H9 (cell line): ENCODE results near the gene ACOX3. TPM values are rescaled to one million over a fixed set of nuclear protein-coding genes. Genes with fewer than 3 reads are reported as not detected.

Experiments
- DNase-seq: peaks from one replicate; pipeline ENCODE4 v3.0.0-alpha.2; 2017
- H2AFZ ChIP-seq: one replicate; pipeline ENCODE4 v1.6.1; 2013; ENCODE audit warnings: mild to moderate bottlenecking, low read length, control low read depth, moderate library complexity
- H2AK5ac ChIP-seq: 2 replicates; pipeline ENCODE4 v1.6.1; 2013; ENCODE audit warnings: low read length, control low read depth, mixed read lengths; ENCODE audit not compliant: insufficient read length
- H2BK120ac ChIP-seq: one replicate; pipeline ENCODE4 v1.6.1; 2013; ENCODE audit warnings: low read depth, mild to moderate bottlenecking, low read length, control low read depth, inconsistent platforms; ENCODE audit not compliant: poor library complexity, severe bottlenecking
- H2BK12ac ChIP-seq: 2 replicates; pipeline ENCODE4 v1.6.1; 2013; ENCODE audit warnings: low read length, control low read depth, mixed read lengths, low read depth; ENCODE audit not compliant: insufficient read length
- H2BK15ac ChIP-seq: 2 replicates; pipeline ENCODE4 v1.6.1; 2013; ENCODE audit warnings: low read depth, low read length, control low read depth
- H2BK20ac ChIP-seq: one replicate; pipeline ENCODE4 v1.6.1; 2013; ENCODE audit warnings: low read depth, mild to moderate bottlenecking, low read length, control low read depth, inconsistent platforms; ENCODE audit not compliant: poor library complexity, severe bottlenecking
- H2BK5ac ChIP-seq: 2 replicates; pipeline ENCODE4 v1.6.1; 2013; ENCODE audit warnings: low read length, control low read depth, mixed read lengths; ENCODE audit not compliant: insufficient read length
- H3K14ac ChIP-seq: 2 replicates; pipeline ENCODE4 v1.6.1; 2013; ENCODE audit warnings: low read length, control low read depth; ENCODE audit not compliant: insufficient read depth
- H3K18ac ChIP-seq: 2 replicates; pipeline ENCODE4 v1.6.1; 2013; ENCODE audit warnings: low read depth, mild to moderate bottlenecking, mixed read lengths, low read length, control low read depth; ENCODE audit not compliant: insufficient read length
- H3K23ac ChIP-seq: 2 replicates; pipeline ENCODE4 v1.6.1; 2013; ENCODE audit warnings: low read length, control low read depth, mixed read lengths, low read depth; ENCODE audit not compliant: insufficient read length
- H3K23me2 ChIP-seq: 2 replicates; pipeline ENCODE4 v1.6.1; 2013; ENCODE audit warnings: low read depth, mild to moderate bottlenecking, mixed read lengths, low read length, control low read depth; ENCODE audit not compliant: insufficient read length, poor library complexity, severe bottlenecking
- H3K27ac ChIP-seq: 2 replicates; pipeline ENCODE4 v1.5.1; 2013; ENCODE audit warnings: low read length, control low read depth, mixed read lengths, low read depth; ENCODE audit not compliant: insufficient read length
- H3K27me3 ChIP-seq: 2 replicates; pipeline ENCODE4 v1.6.1; 2013; ENCODE audit warnings: low read length, control low read depth, inconsistent platforms; ENCODE audit not compliant: insufficient read depth
- H3K4ac ChIP-seq: 2 replicates; pipeline ENCODE4 v1.6.1; 2013; ENCODE audit warnings: low read depth, mild to moderate bottlenecking, control low read depth, inconsistent platforms, low read length, moderate library complexity
- H3K4me1 ChIP-seq: 2 replicates; pipeline ENCODE4 v1.6.1; 2013; ENCODE audit warnings: low read length, control low read depth, inconsistent platforms; ENCODE audit not compliant: insufficient read depth
- H3K4me2 ChIP-seq: 2 replicates; pipeline ENCODE4 v1.6.1; 2013; ENCODE audit warnings: low read length, control low read depth, mixed read lengths; ENCODE audit not compliant: insufficient read length, insufficient read depth
- H3K56ac ChIP-seq: 2 replicates; pipeline ENCODE4 v1.6.1; 2013; ENCODE audit warnings: low read depth, mild to moderate bottlenecking, mixed read lengths, low read length, control low read depth; ENCODE audit not compliant: insufficient read length
- H3K79me1 ChIP-seq: 2 replicates; pipeline ENCODE4 v1.6.1; 2013; ENCODE audit warnings: low read depth, mild to moderate bottlenecking, moderate library complexity, low read length, control low read depth, inconsistent platforms; ENCODE audit not compliant: insufficient read depth, poor library complexity, severe bottlenecking
- H3K79me2 ChIP-seq: 2 replicates; pipeline ENCODE4 v1.6.1; 2013; ENCODE audit warnings: low read length, control low read depth, inconsistent platforms; ENCODE audit not compliant: insufficient read depth
- H3K9ac ChIP-seq: 2 replicates; pipeline ENCODE4 v1.6.1; 2013; ENCODE audit warnings: low read length, control low read depth, mixed read lengths; ENCODE audit not compliant: insufficient read length; ENCODE audit errors: extremely low read depth
- H3K9me3 ChIP-seq: one replicate; pipeline ENCODE4 v1.6.1; 2013; ENCODE audit warnings: low read depth, low read length, inconsistent platforms; ENCODE audit not compliant: control insufficient read depth
- H3T11ph ChIP-seq: one replicate; pipeline ENCODE4 v1.6.1; 2013; ENCODE audit warnings: mild to moderate bottlenecking, low read length, control low read depth, inconsistent platforms
- H4K20me1 ChIP-seq: one replicate; pipeline ENCODE4 v1.6.1; 2013; ENCODE audit not compliant: control insufficient read depth, insufficient read length, insufficient read depth
- H4K5ac ChIP-seq: 2 replicates; pipeline ENCODE4 v1.6.1; 2013; ENCODE audit warnings: low read depth, mild to moderate bottlenecking, mixed read lengths, low read length, control low read depth; ENCODE audit not compliant: insufficient read length
- H4K8ac ChIP-seq: replicated peaks from 2 replicates; pipeline ENCODE4 v1.6.1; 2013; ENCODE audit warnings: low read length, control low read depth, mixed read lengths, low read depth; ENCODE audit not compliant: insufficient read length
- H4K91ac ChIP-seq: 2 replicates; pipeline ENCODE4 v1.6.1; 2013; ENCODE audit warnings: low read depth, mild to moderate bottlenecking, moderate library complexity, mixed read lengths, low read length, control low read depth; ENCODE audit not compliant: insufficient read length
- H3K27ac Mint-ChIP-seq, 3 experiments: 2 replicates in 2 of 3; 3 replicates in 1 of 3; pipeline ENCODE4 v1.8.0; 2020 to 2021; ENCODE audit warnings: mixed read lengths in 3 of 3, mild to moderate bottlenecking in 1 of 3, moderate library complexity in 1 of 3
- H3K27me3 Mint-ChIP-seq: 2 replicates; pipeline ENCODE4 v1.8.0; 2021; ENCODE audit warnings: low read depth, mild to moderate bottlenecking, moderate library complexity, mixed read lengths
- H3K36me3 Mint-ChIP-seq, 3 experiments: 2 replicates in 2 of 3; 3 replicates in 1 of 3; pipeline ENCODE4 v1.8.0; 2020 to 2021; ENCODE audit warnings: low read depth in 3 of 3, mixed read lengths in 3 of 3; ENCODE audit not compliant: insufficient read depth in 1 of 3
- H3K4me1 Mint-ChIP-seq, 2 experiments: 2 replicates each; pipeline ENCODE4 v1.8.0; 2020; ENCODE audit warnings: mixed read lengths in 2 of 2
- H3K4me3 Mint-ChIP-seq, 2 experiments: 2 replicates in 1 of 2; 3 replicates in 1 of 2; pipeline ENCODE4 v1.8.0; 2020 to 2021; ENCODE audit warnings: mild to moderate bottlenecking in 2 of 2, mixed read lengths in 2 of 2, moderate library complexity in 1 of 2
- H3K9me3 Mint-ChIP-seq, 2 experiments: 2 replicates in 1 of 2; 3 replicates in 1 of 2; pipeline ENCODE4 v1.8.0; 2020; ENCODE audit warnings: mild to moderate bottlenecking in 2 of 2, mixed read lengths in 2 of 2, moderate library complexity in 1 of 2
- WGBS: extraction: QIAGEN DNeasy Blood & Tissue Kit; methylation state at CpG from one replicate; pipeline ENCODE4 v1.1.7; 2013; ENCODE audit warnings: missing lambda C conversion rate, low lambda C conversion rate, mixed read lengths; ENCODE audit not compliant: insufficient read length; ENCODE audit errors: extremely low coverage; 5-methylcytosine and 5-hydroxymethylcytosine counted together
- total RNA-seq: library from RNA; stranded (reverse); gene quantifications from 2 replicates; pipeline ENCODE4 v1.2.1, GENCODE V29; 2021
- TF ChIP-seq, protein P1 (sequence below): fragments of 200-600 bp; sonication (generic); conservative IDR thresholded peaks from 3 replicates; pipeline ENCODE4 v1.8.0; 2021; ENCODE audit warnings: antibody characterized with exemption, mild to moderate bottlenecking

ACOX3 gene
- total RNA-seq, 1 experiment from 2014 or later: 13.8 TPM

DNA sequence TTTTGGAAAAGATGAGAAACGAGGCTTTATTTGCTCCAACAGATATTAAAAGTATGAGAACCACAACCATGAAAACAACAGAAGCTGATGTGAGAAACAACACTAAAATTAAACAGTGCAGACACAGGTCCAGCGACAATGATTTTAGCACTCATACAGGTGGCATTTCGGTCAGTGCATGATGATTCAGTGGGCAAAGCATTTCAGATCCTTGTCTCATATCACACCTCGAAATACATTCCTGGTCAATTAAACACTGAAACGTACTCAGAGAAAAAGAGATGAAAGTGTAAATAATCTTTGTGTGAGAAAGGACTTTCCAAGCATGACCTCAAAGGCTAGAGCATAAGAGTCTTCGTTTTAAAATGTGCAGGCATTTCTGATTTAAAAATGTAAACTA is 85.2 kb downstream of the ACOX3 start:
- Histone ChIP-seq H3K18ac (no peak overlapping the region), H3K23me2 (no peaks in the 10 kb centered on the region), H3K27me3 (peaks cover 9% of the 10 kb centered on the region), H3K79me1 (no peaks in the 10 kb centered on the region), H4K5ac (no peak overlapping the region), H2BK15ac (no peak overlapping the region), H4K20me1 (no peaks in the 10 kb centered on the region), H3K4me1 (peaks cover 13% of the 10 kb centered on the region), H2BK12ac (no peak overlapping the region), H2BK20ac (no peak overlapping the region), H3K56ac (no peak overlapping the region), H3K27ac (no peak overlapping the region), H3K9ac (no peak overlapping the region), H2AK5ac (no peak overlapping the region), H2BK120ac (no peak overlapping the region), H3K23ac (no peak overlapping the region), H3K14ac (no peak overlapping the region), H4K8ac (no peak overlapping the region), H4K91ac (no peak overlapping the region), H3K9me3 (no peaks in the 10 kb centered on the region), H3K4me2 (no peak overlapping the region), H2AFZ (no peak overlapping the region), H3K79me2 (no peaks in the 10 kb centered on the region), H3K4ac (no peak overlapping the region), H3T11ph (no peak overlapping the region), H2BK5ac (no peak overlapping the region)
- peaks cover 35% of the 10 kb centered on the region for H3K27me3 Mint-ChIP-seq
- H3K27ac Mint-ChIP-seq: no peak overlapping the region
- peaks cover 0 to 11% (median 4%) of the 10 kb centered on the region in 3 experiments; a peak in 2 of 7 replicates for H3K36me3 Mint-ChIP-seq
- no peak for DNase-seq
- H3K4me3 Mint-ChIP-seq: no peak overlapping the region
- no peaks in the 10 kb centered on the region; a peak in 1 of 5 replicates for H3K9me3 Mint-ChIP-seq
- no CpG with 5 or more reads among the region's 6 CpGs for WGBS
- TF ChIP-seq, protein P1, sequence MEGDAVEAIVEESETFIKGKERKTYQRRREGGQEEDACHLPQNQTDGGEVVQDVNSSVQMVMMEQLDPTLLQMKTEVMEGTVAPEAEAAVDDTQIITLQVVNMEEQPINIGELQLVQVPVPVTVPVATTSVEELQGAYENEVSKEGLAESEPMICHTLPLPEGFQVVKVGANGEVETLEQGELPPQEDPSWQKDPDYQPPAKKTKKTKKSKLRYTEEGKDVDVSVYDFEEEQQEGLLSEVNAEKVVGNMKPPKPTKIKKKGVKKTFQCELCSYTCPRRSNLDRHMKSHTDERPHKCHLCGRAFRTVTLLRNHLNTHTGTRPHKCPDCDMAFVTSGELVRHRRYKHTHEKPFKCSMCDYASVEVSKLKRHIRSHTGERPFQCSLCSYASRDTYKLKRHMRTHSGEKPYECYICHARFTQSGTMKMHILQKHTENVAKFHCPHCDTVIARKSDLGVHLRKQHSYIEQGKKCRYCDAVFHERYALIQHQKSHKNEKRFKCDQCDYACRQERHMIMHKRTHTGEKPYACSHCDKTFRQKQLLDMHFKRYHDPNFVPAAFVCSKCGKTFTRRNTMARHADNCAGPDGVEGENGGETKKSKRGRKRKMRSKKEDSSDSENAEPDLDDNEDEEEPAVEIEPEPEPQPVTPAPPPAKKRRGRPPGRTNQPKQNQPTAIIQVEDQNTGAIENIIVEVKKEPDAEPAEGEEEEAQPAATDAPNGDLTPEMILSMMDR: no peak
- H3K4me1 Mint-ChIP-seq: peaks cover 52 to 53% of the 10 kb centered on the region in 2 experiments
